H54 (cell line): ENCODE data around the gene MGMT.

Source experiments
- DNase-seq: peaks from one replicate; pipeline ENCODE4 v3.0.0; 2011; ENCODE audit warnings: low spot score, mixed read lengths; ENCODE audit not compliant: insufficient read length
- FAIRE-seq: peaks from 3 replicates; lab custom pipeline; 2011; peaks lifted over from hg19 to GRCh38; lab: Jason Lieb, UNC
- POLR2A ChIP-seq: IDR thresholded peaks from 2 replicates; pipeline ENCODE4 v1.6.1; 2011; ENCODE audit warnings: low read depth, mild to moderate bottlenecking, low read length

MGMT gene

GRCh38 chr10:129442866-129443265, 24.2 kb upstream of the MGMT start:
- no peak for TF ChIP-seq POLR2A
- FAIRE-seq: no peak
- no peak for DNase-seq

GRCh38 chr10:129444359-129444758, 22.7 kb upstream of the MGMT start:
- no peak for TF ChIP-seq POLR2A
- DNase-seq (no peak), FAIRE-seq (no peak)

GRCh38 chr10:129445436-129446182, 21.4 kb upstream of the MGMT start:
- DNase-seq (no peak), FAIRE-seq (no peak)
- TF ChIP-seq POLR2A: no peak

DNA sequence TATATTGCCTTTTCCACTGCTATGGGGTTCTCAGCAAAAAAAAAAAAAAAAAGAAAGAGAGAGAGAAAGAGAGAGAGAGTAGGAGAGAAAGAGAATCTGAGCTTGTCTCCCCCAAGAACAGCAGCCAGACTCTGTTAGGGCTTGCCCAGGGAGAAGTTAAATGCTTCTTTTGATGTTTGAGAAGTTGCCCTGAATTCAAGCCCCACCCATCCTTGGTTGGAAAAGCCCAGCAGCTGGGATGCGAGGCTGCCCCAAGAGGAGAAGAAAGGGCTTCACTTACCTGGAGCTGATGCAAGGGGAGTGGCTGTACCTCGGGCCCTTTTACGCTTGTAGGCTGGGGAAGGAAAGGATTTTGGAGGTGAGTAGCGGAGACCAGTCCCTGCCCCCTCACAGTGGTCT, 20.9 kb upstream of the MGMT start:
- DNase-seq (no peak), FAIRE-seq (no peak)
- TF ChIP-seq POLR2A: no peak

- no peak for FAIRE-seq
Measured at GRCh38 chr10:129447486-129447885, 19.6 kb upstream of the MGMT start.

DNA sequence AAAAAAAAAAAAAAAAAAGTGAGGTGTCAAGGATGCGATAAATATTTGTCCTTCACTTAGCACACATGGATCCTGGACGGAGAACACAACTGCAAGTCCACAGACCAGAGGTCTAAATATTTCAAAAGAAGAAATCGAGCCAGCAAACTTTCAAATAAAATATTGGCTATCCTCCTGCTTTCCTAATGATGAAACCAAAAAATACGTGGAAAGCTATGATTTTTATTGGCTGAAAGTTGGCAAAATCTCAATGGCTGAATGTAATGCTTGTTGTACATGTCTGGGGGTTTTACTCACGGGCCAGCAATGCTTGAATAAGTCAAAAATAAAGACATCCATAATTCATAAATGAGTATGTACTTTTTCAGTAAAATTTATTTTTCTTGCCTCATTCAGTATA, 19.0 kb upstream of the MGMT start:
- no peak for TF ChIP-seq POLR2A
- FAIRE-seq (no peak), DNase-seq (no peak)

More at GRCh38 chr10:129447486-129447885, 19.6 kb upstream of the MGMT start:
- TF ChIP-seq POLR2A: no peak
- DNase-seq: no peak

GRCh38 chr10:129448539-129448938, 18.5 kb upstream of the MGMT start:
- FAIRE-seq (no peak), DNase-seq (no peak)
- TF ChIP-seq POLR2A: no peak

GRCh38 chr10:129449893-129450292, 17.1 kb upstream of the MGMT start:
- DNase-seq: no peak
- no peak for FAIRE-seq
- TF ChIP-seq POLR2A: no peak

- no peak for TF ChIP-seq POLR2A
- FAIRE-seq (no peak), DNase-seq (no peak)
Measured at GRCh38 chr10:129450391-129450790, 16.6 kb upstream of the MGMT start.

- no peak for TF ChIP-seq POLR2A
- FAIRE-seq (no peak), DNase-seq (no peak)
Measured at GRCh38 chr10:129455625-129456024, 11.4 kb upstream of the MGMT start.

- DNase-seq (no peak), FAIRE-seq (no peak)
- TF ChIP-seq POLR2A: no peak
Measured at GRCh38 chr10:129459762-129460539, 7.1 kb upstream of the MGMT start.

DNA sequence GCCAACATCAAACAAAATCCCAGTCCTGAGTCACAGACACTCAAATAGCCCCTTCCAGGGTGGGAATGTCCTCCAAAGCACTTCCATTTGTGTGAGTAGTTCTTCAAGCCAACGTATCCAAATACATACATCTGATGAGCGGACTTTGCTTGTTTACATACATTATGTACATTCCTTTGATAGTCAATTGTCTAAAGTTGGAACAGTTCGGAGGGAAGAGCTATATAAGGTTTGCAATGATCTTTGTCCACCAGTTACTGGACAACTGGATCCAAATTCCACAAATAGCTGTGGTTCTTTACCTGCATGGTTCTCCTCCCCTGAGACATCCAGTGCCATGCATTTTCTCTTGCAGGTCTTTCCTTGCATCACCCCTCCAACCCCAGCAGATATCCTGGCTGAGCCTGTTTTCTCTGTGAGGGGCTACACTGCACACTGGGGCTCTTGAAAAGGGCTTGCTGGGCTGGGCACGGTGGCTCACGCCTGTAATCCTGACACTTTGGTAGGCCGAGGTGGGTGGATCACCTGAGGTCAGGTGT, 4.7 kb upstream of the MGMT start:
- no peak for FAIRE-seq
- TF ChIP-seq POLR2A: no peak

DNA sequence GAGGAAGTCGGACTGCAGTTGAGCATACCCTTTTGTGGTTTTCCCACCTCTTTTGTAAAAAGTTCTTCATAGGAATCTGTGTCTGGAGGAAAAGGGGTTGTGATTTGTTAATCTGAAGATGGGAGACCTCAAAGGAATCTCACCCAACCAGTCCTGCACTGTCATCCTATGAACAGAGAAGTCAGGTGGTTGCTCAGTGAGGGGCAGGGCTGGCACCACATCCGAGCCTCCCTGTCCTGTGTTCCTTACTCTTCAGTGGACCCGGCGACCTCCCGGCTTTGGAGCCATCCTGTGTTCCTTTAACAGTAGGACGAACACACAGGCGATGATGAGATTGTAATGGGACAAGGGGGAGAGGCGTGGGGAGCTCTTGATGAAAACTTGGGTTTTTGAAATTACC, 2.8 kb upstream of the MGMT start:
- no peak for TF ChIP-seq POLR2A
- DNase-seq (no peak), FAIRE-seq (no peak)

More for the DNA sequence above, 4.7 kb upstream of the MGMT start:
- DNase-seq: no peak

DNA sequence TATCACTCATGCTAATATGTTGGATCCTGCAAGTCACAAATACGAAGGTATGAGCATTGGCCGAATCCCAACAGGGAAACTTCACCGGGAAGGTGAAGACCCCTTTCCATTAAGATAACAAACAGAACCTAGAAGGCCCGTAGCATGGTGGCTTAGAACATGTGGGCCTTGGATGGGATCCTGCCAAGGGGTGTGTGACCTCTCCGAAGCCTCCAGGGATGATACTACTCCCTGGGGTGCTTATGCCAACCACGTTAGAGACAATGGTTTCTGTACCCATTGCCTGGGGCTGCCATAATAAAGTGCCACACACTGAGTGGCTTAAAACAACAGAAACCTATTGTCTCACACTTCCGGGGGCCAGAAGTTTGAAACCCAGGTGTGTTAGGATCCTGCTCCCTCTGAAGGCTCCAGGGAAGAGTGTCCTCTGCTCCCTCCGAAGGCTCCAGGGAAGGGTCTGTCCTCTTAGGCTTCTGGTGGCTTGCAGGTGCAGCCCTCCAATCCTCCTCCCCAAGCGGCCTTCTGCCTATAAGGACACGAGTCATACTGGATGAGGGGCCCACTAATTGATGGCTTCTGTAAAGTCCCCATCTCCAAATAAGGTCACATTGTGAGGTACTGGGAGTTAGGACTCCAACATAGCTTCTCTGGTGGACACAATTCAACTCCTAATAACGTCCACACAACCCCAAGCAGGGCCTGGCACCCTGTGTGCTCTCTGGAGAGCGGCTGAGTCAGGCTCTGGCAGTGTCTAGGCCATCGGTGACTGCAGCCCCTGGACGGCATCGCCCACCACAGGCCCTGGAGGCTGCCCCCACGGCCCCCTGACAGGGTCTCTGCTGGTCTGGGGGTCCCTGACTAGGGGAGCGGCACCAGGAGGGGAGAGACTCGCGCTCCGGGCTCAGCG, 992 bp upstream of the MGMT start:
- TF ChIP-seq POLR2A: no peak
- FAIRE-seq: no peak
- DNase-seq: no peak
